Sigmoid colon (tissue), 7 donors: ENCODE data around the gene ADAMTS2. TPM values are rescaled to one million over a fixed set of nuclear protein-coding genes. Genes with fewer than 3 reads are reported as not detected.

ENCODE experiments used
- DNase-seq: peaks from one replicate; pipeline ENCODE4 v3.0.0-alpha.2; 2019
- H3K27ac ChIP-seq, 4 donors: fragments of 200-600 bp; sonication (generic); one replicate each; pipeline ENCODE4 v1.5.1; 2016 to 2019; ENCODE audit warnings: mild to moderate bottlenecking in 1 of 4
- H3K27me3 ChIP-seq, 3 donors: fragments of 200-600 bp; sonication (generic); one replicate each; pipeline ENCODE4 v1.5.1; 2019; ENCODE audit warnings: mild to moderate bottlenecking in 1 of 3
- H3K36me3 ChIP-seq, 4 donors: fragments of 200-600 bp; sonication (generic); one replicate each; pipeline ENCODE4 v1.5.1; 2016 to 2019
- H3K4me1 ChIP-seq, 4 donors: fragments of 200-600 bp; sonication (generic); one replicate each; pipeline ENCODE4 v1.5.1; 2017 to 2019
- H3K4me3 ChIP-seq, 4 donors: fragments of 200-600 bp; sonication (generic); one replicate each; pipeline ENCODE4 v1.5.1; 2017 to 2019; ENCODE audit warnings: mild to moderate bottlenecking in 2 of 4, moderate library complexity in 1 of 4
- H3K9me3 ChIP-seq, 4 donors: fragments of 200-600 bp in 3 of 4; sonication (generic) in 3 of 4; one replicate each; pipeline versions ENCODE4 v1.5.1 to v1.6.1; 2013 to 2019
- CTCF ChIP-seq, 4 experiments: fragments of 450-650 bp in 3 of 4; fragments of 200-600 bp in 1 of 4; IDR thresholded peaks; one replicate each; pipeline ENCODE4 v1.5.1; 2016 to 2019; ENCODE audit warnings: antibody characterized with exemption in 4 of 4, mild to moderate bottlenecking in 3 of 4, moderate library complexity in 2 of 4
- EP300 ChIP-seq, 4 donors: sonication (generic); formaldehyde crosslinking; IDR thresholded peaks; one replicate each; pipeline ENCODE4 v1.6.1; 2017; ENCODE audit warnings: antibody characterized with exemption in 4 of 4
- POLR2A ChIP-seq, 2 donors: fragments of 450-650 bp; IDR thresholded peaks; one replicate each; pipeline ENCODE4 v1.6.1; 2016; ENCODE audit warnings: antibody characterized with exemption in 2 of 2, mild to moderate bottlenecking in 2 of 2, moderate library complexity in 2 of 2
- POLR2AphosphoS5 ChIP-seq, 4 donors: sonication (generic); formaldehyde crosslinking; IDR thresholded peaks; one replicate each; pipeline ENCODE4 v1.6.1; 2017; ENCODE audit warnings: antibody characterized with exemption in 4 of 4
- WGBS, 2 donors: extraction: QIAGEN DNeasy Blood & Tissue Kit; methylation state at CpG; one replicate each; pipeline ENCODE4 v1.1.7; 2013; 5-methylcytosine and 5-hydroxymethylcytosine counted together
- intact Hi-C: fragments of 100-400 bp; cut with DNase I; formaldehyde crosslinking; loops from one replicate; pipeline ENCODE4 v1.15.1; 2023
- polyA plus RNA-seq, 3 donors: library from polyadenylated mRNA; stranded (reverse); fragments of 200-250 nt; gene quantifications; one replicate each; pipeline ENCODE4 v1.2.3, GENCODE V29; 2013
- total RNA-seq, 4 donors: library from RNA; depleted of rRNA; stranded (reverse); fragments of >200 nt; gene quantifications; one replicate each; pipeline ENCODE4 v1.1.0, GENCODE V29; 2016
- donor health status: healthy with polysubstance abuse.
- donor health status: Bipolar disorder and iron deficiency.
- donor health status: healthy.

Gene ADAMTS2
- total and polyA plus RNA-seq, 7 donors, result 0.69 to 33.2 (median 9.2) TPM

- Histone ChIP-seq H3K4me1 (peaks cover 0 to 36% (median 31%) of the 10 kb centered on the region in 4 donors), H3K36me3 (no peaks in the 10 kb centered on the region), H3K9me3 (no peaks in the 10 kb centered on the region), H3K4me3 (no peak overlapping the region), H3K27me3 (no peaks in the 10 kb centered on the region), H3K27ac (no peak overlapping the region)
- peak; percentile 61 for DNase-seq
- no peak for TF ChIP-seq POLR2AphosphoS5 (IDR thresholded peaks at IDR 0.05)
- no peak for TF ChIP-seq CTCF (IDR thresholded peaks at IDR 0.05)
- TF ChIP-seq EP300 (IDR thresholded peaks at IDR 0.05), result no peak
- no peak for TF ChIP-seq POLR2A (IDR thresholded peaks at IDR 0.05)
- WGBS, 2 donors, result 85 to 86% methylated on average over 16 of the region's 16 CpGs
- intact Hi-C loops, result no loop called here
These were observed 47.6 kb downstream of the ADAMTS2 start for GRCh38 chr5:179297486-179298180.

GRCh38 chr5:179297026-179297425 lies 48.2 kb downstream of the ADAMTS2 start:
- Histone ChIP-seq H3K4me1 (peaks cover 0 to 36% (median 31%) of the 10 kb centered on the region in 4 donors), H3K9me3 (no peaks in the 10 kb centered on the region), H3K27me3 (no peaks in the 10 kb centered on the region), H3K4me3 (no peak overlapping the region), H3K27ac (no peak overlapping the region), H3K36me3 (no peaks in the 10 kb centered on the region)
- DNase-seq, result peak; percentile 46
- no peak for TF ChIP-seq POLR2AphosphoS5 (IDR thresholded peaks at IDR 0.05)
- TF ChIP-seq EP300 (IDR thresholded peaks at IDR 0.05), result no peak
- TF ChIP-seq CTCF (IDR thresholded peaks at IDR 0.05), result no peak
- TF ChIP-seq POLR2A (IDR thresholded peaks at IDR 0.05), result no peak
- WGBS, 2 donors, result 88 to 91% methylated on average over 10 of the region's 10 CpGs
- intact Hi-C loops, result no loop called here

- H3K27ac ChIP-seq, result no peak overlapping the region
- peak; percentile 56 for DNase-seq
- H3K4me3 ChIP-seq, result no peak overlapping the region
- H3K36me3 ChIP-seq, result no peaks in the 10 kb centered on the region
- no peaks in the 10 kb centered on the region for H3K27me3 ChIP-seq
- H3K9me3 ChIP-seq, result no peaks in the 10 kb centered on the region
- WGBS, 2 donors, result 83 to 90% methylated on average over 22 of the region's 22 CpGs
- TF ChIP-seq CTCF (IDR thresholded peaks at IDR 0.05), result no peak
- no peak for TF ChIP-seq POLR2AphosphoS5 (IDR thresholded peaks at IDR 0.05)
- TF ChIP-seq POLR2A (IDR thresholded peaks at IDR 0.05), result no peak
- no peak for TF ChIP-seq EP300 (IDR thresholded peaks at IDR 0.05)
- peaks cover 0 to 36% (median 31%) of the 10 kb centered on the region in 4 donors for H3K4me1 ChIP-seq
- intact Hi-C loops, result no loop called here
These were observed 49.0 kb downstream of the ADAMTS2 start for GRCh38 chr5:179296150-179296821.

- H3K27me3 ChIP-seq, result no peaks in the 10 kb centered on the region
- no peak for TF ChIP-seq POLR2AphosphoS5 (IDR thresholded peaks at IDR 0.05)
- no peak for TF ChIP-seq CTCF (IDR thresholded peaks at IDR 0.05)
- no peak for TF ChIP-seq POLR2A (IDR thresholded peaks at IDR 0.05)
- no peak for TF ChIP-seq EP300 (IDR thresholded peaks at IDR 0.05)
- intact Hi-C loops, result no loop called here
- no peak overlapping the region for H3K4me3 ChIP-seq
- WGBS, 2 donors, result 67 to 74% methylated on average over 10 of the region's 10 CpGs
- H3K27ac ChIP-seq, result peak overlapping the region in 3 of 4 donors; percentile 35 to 72 (median 65)
- H3K4me1 ChIP-seq, result peaks cover 0 to 31% (median 27%) of the 10 kb centered on the region in 4 donors
- DNase-seq, result no peak
- no peaks in the 10 kb centered on the region for H3K9me3 ChIP-seq
- no peaks in the 10 kb centered on the region for H3K36me3 ChIP-seq
These were observed 49.5 kb downstream of the ADAMTS2 start for GRCh38 chr5:179295778-179296149.
